Stomach (tissue), 9 donors: ENCODE results near the gene PSD2. TPM values are rescaled to one million over a fixed set of nuclear protein-coding genes. Genes with fewer than 3 reads are reported as not detected.

Source experiments
- DNase-seq, 2 donors: peaks; one replicate each; pipeline versions ENCODE4 v3.0.0 to v3.0.0-alpha.2; 2013 to 2019
- H3K27ac ChIP-seq, 5 donors: fragments of 200-600 bp in 4 of 5; sonication (generic) in 4 of 5; one replicate each; pipeline ENCODE4 v1.5.1; 2013 to 2019; ENCODE audit warnings: mild to moderate bottlenecking in 1 of 5, moderate library complexity in 1 of 5
- H3K27me3 ChIP-seq, 3 donors: fragments of 200-600 bp; sonication (generic); one replicate each; pipeline ENCODE4 v1.5.1; 2017 to 2019; ENCODE audit warnings: mixed run types in 1 of 3
- H3K36me3 ChIP-seq, 4 donors: fragments of 200-600 bp; sonication (generic); 1 replicate in 3 of 4; 2 replicates in 1 of 4; pipeline ENCODE4 v1.5.1; 2016 to 2019
- H3K4me1 ChIP-seq, 4 donors: fragments of 200-600 bp; sonication (generic); one replicate each; pipeline ENCODE4 v1.5.1; 2016 to 2019
- H3K4me3 ChIP-seq, 4 donors: fragments of 200-600 bp; sonication (generic) in 3 of 4; one replicate each; pipeline ENCODE4 v1.5.1; 2016 to 2019; ENCODE audit warnings: mild to moderate bottlenecking in 1 of 4
- H3K9me3 ChIP-seq, 4 donors: fragments of 200-600 bp; sonication (generic); one replicate each; pipeline ENCODE4 v1.5.1; 2016 to 2019
- CTCF ChIP-seq, 7 experiments: fragments of 450-650 bp in 4 of 7; fragments of 200-600 bp in 3 of 7; sonication (generic) in 3 of 7; IDR thresholded peaks; one replicate each; pipeline ENCODE4 v1.5.1; 2016 to 2019; ENCODE audit warnings: antibody characterized with exemption in 7 of 7, control low read depth in 2 of 7, mild to moderate bottlenecking in 1 of 7
- EP300 ChIP-seq: sonication (generic); formaldehyde crosslinking; IDR thresholded peaks from one replicate; pipeline ENCODE4 v1.6.1; 2017; ENCODE audit warnings: antibody characterized with exemption
- POLR2A ChIP-seq, 4 donors: fragments of 450-650 bp; IDR thresholded peaks; one replicate each; pipeline ENCODE4 v1.6.1; 2016; ENCODE audit warnings: antibody characterized with exemption in 4 of 4, control low read depth in 2 of 4, mild to moderate bottlenecking in 1 of 4, moderate library complexity in 1 of 4
- POLR2AphosphoS5 ChIP-seq, 3 donors: sonication (generic); formaldehyde crosslinking; IDR thresholded peaks; one replicate each; pipeline ENCODE4 v1.6.1; 2016; ENCODE audit warnings: antibody characterized with exemption in 3 of 3
- WGBS, 5 donors: extraction: QIAGEN DNeasy Blood & Tissue Kit in 3 of 5; methylation state at CpG; one replicate each; pipeline versions ENCODE4 v1.1.5 to v1.1.7; 2013 to 2018; 5-methylcytosine and 5-hydroxymethylcytosine counted together
- intact Hi-C: fragments of 100-400 bp; cut with DNase I; formaldehyde crosslinking; loops from one replicate; pipeline ENCODE4 v1.15.1; 2023; ENCODE audit warnings: low total_unique reads
- polyA plus RNA-seq, 3 donors: library from polyadenylated mRNA; stranded (reverse); fragments of 200-250 nt; gene quantifications; one replicate each; pipeline ENCODE4 v1.2.3, GENCODE V29; 2013
- total RNA-seq, 5 donors: library from RNA; depleted of rRNA; stranded (reverse); fragments of >200 nt; gene quantifications; one replicate each; pipeline versions ENCODE4 v1.1.0 to v1.2.3, GENCODE V29; 2014 to 2016
- donor health status: healthy with polysubstance abuse.
- donor health status: Bipolar disorder and iron deficiency.
- donor health status: healthy.

Gene PSD2
- total and polyA plus RNA-seq, 8 donors: 0.05 to 0.73 TPM; not detected in 6

GRCh38 chr5:139787568-139788293 lies 7.9 kb upstream of the PSD2 start:
- intact Hi-C loops: loop anchor here (2.0 to 5.0 kb wide), 2 partner anchors 75 to 181 kb away; no protein-coding TSS in a partner anchor
- Histone ChIP-seq H3K4me1 (peaks cover 11 to 16% (median 12%) of the 10 kb centered on the region in 4 donors), H3K36me3 (no peaks in the 10 kb centered on the region), H3K27ac (peak overlapping the region in 2 of 5 donors; percentile 40 to 63), H3K9me3 (no peaks in the 10 kb centered on the region), H3K4me3 (peak overlapping the region; percentile 59 to 64 (median 62)), H3K27me3 (peaks cover 0 to 33% (median 0%) of the 10 kb centered on the region in 3 donors)
- 0 to 2% (median 1%) methylated on average over 22 to 57 of the region's 57 CpGs for WGBS, 5 donors
- peak; percentile 89 to 93 for DNase-seq
- TF ChIP-seq CTCF (IDR thresholded peaks at IDR 0.05) (peak in 6 of 7 experiments; percentile 77 to 99 (median 94)), POLR2A (IDR thresholded peaks at IDR 0.05) (no peak)

- 33 to 77% (median 35%) methylated on average over 10 to 32 of the region's 32 CpGs for WGBS, 5 donors
- Histone ChIP-seq H3K36me3 (no peaks in the 10 kb centered on the region), H3K9me3 (no peaks in the 10 kb centered on the region), H3K27ac (peak overlapping the region in 2 of 5 donors; percentile 40 to 63), H3K4me1 (peaks cover 11 to 16% (median 12%) of the 10 kb centered on the region in 4 donors), H3K27me3 (peaks cover 0 to 34% (median 0%) of the 10 kb centered on the region in 3 donors), H3K4me3 (peak overlapping the region; percentile 59 to 64 (median 62))
- intact Hi-C loops: loop anchor here (2.0 to 5.0 kb wide), 2 partner anchors 74 to 180 kb away; no protein-coding TSS in a partner anchor
- TF ChIP-seq POLR2AphosphoS5 (IDR thresholded peaks at IDR 0.05): no peak
- no peak for TF ChIP-seq CTCF (IDR thresholded peaks at IDR 0.05)
- no peak for TF ChIP-seq EP300
- no peak for TF ChIP-seq POLR2A (IDR thresholded peaks at IDR 0.05)
- peak in 1 of 2 donors; percentile 36 for DNase-seq
These were observed 7.2 kb upstream of the PSD2 start for GRCh38 chr5:139788294-139788910.

GRCh38 chr5:139789116-139789844 lies 6.3 kb upstream of the PSD2 start:
- DNase-seq: no peak
- Histone ChIP-seq H3K36me3 (no peaks in the 10 kb centered on the region), H3K4me3 (no peak overlapping the region), H3K9me3 (no peaks in the 10 kb centered on the region), H3K27me3 (peaks cover 0 to 39% (median 3%) of the 10 kb centered on the region in 3 donors), H3K4me1 (peaks cover 11 to 16% (median 12%) of the 10 kb centered on the region in 4 donors), H3K27ac (no peak overlapping the region)
- intact Hi-C loops: loop anchor here (2.0 to 5.0 kb wide), 2 partner anchors 73 to 180 kb away; no protein-coding TSS in a partner anchor
- WGBS, 5 donors: 82 to 91% (median 88%) methylated on average over 12 of the region's 12 CpGs
- TF ChIP-seq POLR2AphosphoS5 (IDR thresholded peaks at IDR 0.05) (no peak), POLR2A (IDR thresholded peaks at IDR 0.05) (no peak), CTCF (IDR thresholded peaks at IDR 0.05) (no peak), EP300 (no peak)

- DNase-seq: no peak
- Histone ChIP-seq H3K4me1 (peaks cover 11 to 17% (median 12%) of the 10 kb centered on the region in 4 donors), H3K4me3 (no peak overlapping the region), H3K27ac (no peak overlapping the region), H3K36me3 (no peaks in the 10 kb centered on the region), H3K27me3 (peaks cover 0 to 41% (median 8%) of the 10 kb centered on the region in 3 donors), H3K9me3 (no peaks in the 10 kb centered on the region)
- WGBS, 5 donors: 86 to 93% (median 90%) methylated on average over 12 of the region's 12 CpGs
- TF ChIP-seq POLR2A (IDR thresholded peaks at IDR 0.05) (no peak), CTCF (IDR thresholded peaks at IDR 0.05) (no peak), POLR2AphosphoS5 (IDR thresholded peaks at IDR 0.05) (no peak), EP300 (no peak)
- intact Hi-C loops: loop anchor here (2.0 to 5.0 kb wide), 2 partner anchors 72 to 179 kb away; no protein-coding TSS in a partner anchor
These were observed 5.8 kb upstream of the PSD2 start for GRCh38 chr5:139789845-139790189.
